ENCODE measurements around the gene PUS10.
A peak's percentile ranks its signal among the peaks of the same experiment; 100 is the strongest.
"Not testable (repeated sequence)": the region's sequence is repeated elsewhere in the genome, so short reads cannot be mapped to it uniquely, and the experiment has no call there.

PUS10 gene

GRCh38 chr2:61017556-61018317 is at the start of gene PUS10, which contains the start of gene PEX13:
PUS10 (minus strand) TSS chr2:61018255; CDS start chr2:61011890, 6,365 bp downstream.
PEX13 (plus strand) TSS chr2:61017720; CDS start chr2:61017760, 40 bp downstream.
- peaks cover 37% of the 10 kb centered on the region for H3K4me1 Mint-ChIP-seq
- DNase-seq, result peak; percentile 75 to 76

GRCh38 chr2:61065714-61066709 is 48.0 kb upstream of the PUS10 start, which contains the start of gene SANBR:
SANBR (plus strand) TSS chr2:61065871; CDS start chr2:61070351, 4,480 bp downstream.
- peak; percentile 82 to 83 for DNase-seq
- H3K27ac Mint-ChIP-seq, result peak within 1 kb of the TSS; percentile 42 to 75

More at GRCh38 chr2:61017556-61018317, at the start of gene PUS10, which contains the start of gene PEX13:
- peak; percentile 91 for ATAC-seq
- Mint-ChIP-seq H3K27ac (peak within 1 kb of the TSS; percentile 88 to 98), H3K27me3 (no peaks in the 10 kb centered on the region), H3K9me3 (peaks cover 0 to 10% of the 10 kb centered on the region in 2 donors), H3K4me3 (peak within 1 kb of the TSS; percentile 93 to 99)

GRCh38 chr2:61059382-61059781 is 41.3 kb upstream of the PUS10 start:
- DNase-seq (no peak), ATAC-seq (no peak)
- H3K9me3 Mint-ChIP-seq, result no peaks in the 10 kb centered on the region
- no peak overlapping the region for H3K27ac Mint-ChIP-seq
- H3K27me3 Mint-ChIP-seq, result no peaks in the 10 kb centered on the region
- H3K4me3 Mint-ChIP-seq, result no peak overlapping the region
- no peaks in the 10 kb centered on the region for H3K4me1 Mint-ChIP-seq

More at GRCh38 chr2:61065714-61066709, 48.0 kb upstream of the PUS10 start, which contains the start of gene SANBR:
- peaks cover 6% of the 10 kb centered on the region for H3K4me1 Mint-ChIP-seq
- peak; percentile 98 for ATAC-seq
- peak within 1 kb of the TSS; percentile 89 to 94 for H3K4me3 Mint-ChIP-seq
- no peaks in the 10 kb centered on the region for H3K27me3 Mint-ChIP-seq
- no peaks in the 10 kb centered on the region for H3K9me3 Mint-ChIP-seq

- no peaks in the 10 kb centered on the region for H3K27me3 Mint-ChIP-seq
- no peaks in the 10 kb centered on the region for H3K9me3 Mint-ChIP-seq
- no peaks in the 10 kb centered on the region for H3K4me1 Mint-ChIP-seq
- H3K4me3 Mint-ChIP-seq, result no peak overlapping the region
- no peak overlapping the region for H3K27ac Mint-ChIP-seq
- no peak for ATAC-seq
- no peak for DNase-seq
Observed at GRCh38 chr2:61057562-61057961, 39.5 kb upstream of the PUS10 start.

GRCh38 chr2:61055557-61055956 is 37.5 kb upstream of the PUS10 start:
- Mint-ChIP-seq H3K4me1 (no peaks in the 10 kb centered on the region), H3K4me3 (no peak overlapping the region), H3K27ac (no peak overlapping the region), H3K27me3 (no peaks in the 10 kb centered on the region), H3K9me3 (no peaks in the 10 kb centered on the region)
- DNase-seq (no peak), ATAC-seq (no peak)

- no peaks in the 10 kb centered on the region for H3K9me3 Mint-ChIP-seq
- DNase-seq (no peak), ATAC-seq (no peak)
- H3K27me3 Mint-ChIP-seq, result no peaks in the 10 kb centered on the region
- no peak overlapping the region for H3K27ac Mint-ChIP-seq
- no peak overlapping the region for H3K4me3 Mint-ChIP-seq
- H3K4me1 Mint-ChIP-seq, result peaks cover 7% of the 10 kb centered on the region
Observed at GRCh38 chr2:61045999-61046398, 27.9 kb upstream of the PUS10 start.

- DNase-seq (no peak), ATAC-seq (no peak)
- H3K4me3 Mint-ChIP-seq, result no peak overlapping the region
- H3K9me3 Mint-ChIP-seq, result no peaks in the 10 kb centered on the region
- H3K4me1 Mint-ChIP-seq, result peaks cover 7% of the 10 kb centered on the region
- no peaks in the 10 kb centered on the region for H3K27me3 Mint-ChIP-seq
- no peak overlapping the region for H3K27ac Mint-ChIP-seq
Observed at GRCh38 chr2:61045226-61045625, 27.2 kb upstream of the PUS10 start.

GRCh38 chr2:61044636-61045035 is 26.6 kb upstream of the PUS10 start:
- H3K27me3 Mint-ChIP-seq, result no peaks in the 10 kb centered on the region
- peak overlapping the region in 1 of 2 donors; percentile 9 for H3K27ac Mint-ChIP-seq
- ATAC-seq, result no peak
- peaks cover 0 to 2% of the 10 kb centered on the region in 2 donors for H3K9me3 Mint-ChIP-seq
- peaks cover 7% of the 10 kb centered on the region for H3K4me1 Mint-ChIP-seq
- DNase-seq, result no peak
- H3K4me3 Mint-ChIP-seq, result no peak overlapping the region

GRCh38 chr2:61042807-61043206 is 24.8 kb upstream of the PUS10 start:
- peaks cover 7% of the 10 kb centered on the region for H3K4me1 Mint-ChIP-seq
- peaks cover 0 to 5% of the 10 kb centered on the region in 2 donors for H3K9me3 Mint-ChIP-seq
- DNase-seq, result no peak
- no peak overlapping the region for H3K4me3 Mint-ChIP-seq
- ATAC-seq, result no peak
- no peaks in the 10 kb centered on the region for H3K27me3 Mint-ChIP-seq
- H3K27ac Mint-ChIP-seq, result no peak overlapping the region

- H3K4me3 Mint-ChIP-seq, H3K27me3 Mint-ChIP-seq, H3K4me1 Mint-ChIP-seq, H3K27ac Mint-ChIP-seq, ATAC-seq, DNase-seq: not testable (repeated sequence)
- peaks cover 10 to 19% of the 10 kb centered on the region in 2 donors for H3K9me3 Mint-ChIP-seq
Observed at GRCh38 chr2:61036643-61037042, 18.6 kb upstream of the PUS10 start.

- not testable (repeated sequence) for DNase-seq, H3K27me3 Mint-ChIP-seq, ATAC-seq, H3K4me3 Mint-ChIP-seq, H3K4me1 Mint-ChIP-seq, H3K27ac Mint-ChIP-seq
- peaks cover 7 to 19% of the 10 kb centered on the region in 2 donors for H3K9me3 Mint-ChIP-seq
Observed at GRCh38 chr2:61034592-61034991, 16.5 kb upstream of the PUS10 start.

GRCh38 chr2:61029533-61029932 is 11.5 kb upstream of the PUS10 start:
- peaks cover 8% of the 10 kb centered on the region for H3K4me1 Mint-ChIP-seq
- H3K4me3 Mint-ChIP-seq, result no peak overlapping the region
- no peak for ATAC-seq
- H3K27ac Mint-ChIP-seq, result no peak overlapping the region
- DNase-seq, result no peak
- H3K27me3 Mint-ChIP-seq, result no peaks in the 10 kb centered on the region
- no peaks in the 10 kb centered on the region for H3K9me3 Mint-ChIP-seq

- no peaks in the 10 kb centered on the region for H3K27me3 Mint-ChIP-seq
- DNase-seq (no peak), ATAC-seq (no peak)
- H3K9me3 Mint-ChIP-seq, result peaks cover 0 to 10% of the 10 kb centered on the region in 2 donors
- H3K4me3 Mint-ChIP-seq, result no peak overlapping the region
- peaks cover 31% of the 10 kb centered on the region for H3K4me1 Mint-ChIP-seq
- H3K27ac Mint-ChIP-seq, result no peak overlapping the region
Observed at GRCh38 chr2:61023670-61024069, 5.6 kb upstream of the PUS10 start.

- no peak overlapping the region for H3K27ac Mint-ChIP-seq
- DNase-seq, result no peak
- no peak for ATAC-seq
- H3K9me3 Mint-ChIP-seq, result peaks cover 0 to 10% of the 10 kb centered on the region in 2 donors
- no peak overlapping the region for H3K4me3 Mint-ChIP-seq
- peaks cover 31% of the 10 kb centered on the region for H3K4me1 Mint-ChIP-seq
- H3K27me3 Mint-ChIP-seq, result no peaks in the 10 kb centered on the region
Observed at GRCh38 chr2:61021228-61021660, 3.2 kb upstream of the PUS10 start.

GRCh38 chr2:61018798-61019197 is 743 bp upstream of the PUS10 start:
- DNase-seq, result no peak
- Mint-ChIP-seq H3K4me1 (peaks cover 33% of the 10 kb centered on the region), H3K9me3 (peaks cover 0 to 10% of the 10 kb centered on the region in 2 donors), H3K4me3 (peak overlapping the region; percentile 93 to 99), H3K27me3 (no peaks in the 10 kb centered on the region), H3K27ac (no peak overlapping the region)
- no peak for ATAC-seq

All from stimulated activated naive CD8-positive, alpha-beta T cell treated with anti-CD3 and anti-CD28 coated beads, Interleukin-15, amount 100 ng/mL, for 72 hours (primary cell).